Measurements from ENCODE around the gene ZFP90. TPM values are rescaled to one million over a fixed set of nuclear protein-coding genes. Genes with fewer than 3 reads are reported as not detected.
"Not testable (repeated sequence)": the region's sequence is repeated elsewhere in the genome, so short reads cannot be mapped to it uniquely, and the experiment has no call there.

The ZFP90 gene
- total RNA-seq, 1 experiment from 2014 or later: 12.8 TPM

DNA sequence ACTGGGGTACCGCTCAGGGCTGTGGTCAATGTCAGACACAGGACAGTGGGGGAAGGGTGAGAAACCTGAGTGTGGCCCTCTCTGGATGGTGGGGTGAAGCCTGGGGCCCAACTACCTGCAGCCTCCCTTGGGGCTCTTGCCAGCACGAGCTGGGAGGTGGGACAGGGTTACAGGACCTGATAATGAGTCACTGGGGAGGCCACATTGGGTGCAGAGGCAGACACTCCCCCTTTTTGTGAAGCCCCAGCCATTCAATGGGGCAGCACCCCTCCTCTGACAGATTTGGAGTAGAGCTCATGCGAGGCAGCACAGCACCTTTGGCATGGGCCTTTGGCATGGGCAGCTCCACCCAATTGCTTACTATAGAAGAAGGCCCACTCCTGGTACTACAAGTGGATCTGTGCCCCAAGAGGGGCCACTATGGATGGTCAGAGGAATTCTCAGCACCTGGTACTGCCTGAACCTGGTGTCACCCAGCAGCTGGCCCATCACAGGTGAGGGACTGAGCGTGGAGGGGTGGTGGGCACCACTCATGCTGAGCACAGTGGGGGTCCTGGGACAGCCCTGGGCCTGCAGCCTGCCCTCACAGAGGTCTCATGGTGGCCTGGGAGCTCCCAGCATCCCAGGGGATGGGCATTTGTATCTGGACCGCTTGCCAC is 45.5 kb upstream of the ZFP90 start:
- Mint-ChIP-seq H3K27ac (peak overlapping the region in 1 of 3 experiments; percentile 76; a peak in 1 of 7 replicates), H3K27me3 (ENCODE audit: low read depth) (no peaks in the 10 kb centered on the region; the same call in 1 of the 2 replicates), H3K9me3 (peaks cover 7 to 11% of the 10 kb centered on the region in 2 experiments; a peak in 4 of 5 replicates), H3K36me3 (ENCODE audit: insufficient read depth in 1 of 3, low read depth in 3 of 3) (peaks cover 0 to 8% (median 3%) of the 10 kb centered on the region in 3 experiments; a peak in 5 of 7 replicates), H3K4me3 (no peak overlapping the region), H3K4me1 (peaks cover 11 to 18% of the 10 kb centered on the region in 2 experiments)
- Histone ChIP-seq H3K4ac (ENCODE audit: low read depth, low read length) (no peak overlapping the region), H3K9me3 (ENCODE audit: control insufficient read depth, low read depth, low read length) (no peaks in the 10 kb centered on the region), H3K79me2 (ENCODE audit: insufficient read depth, low read length) (no peaks in the 10 kb centered on the region), H3K18ac (ENCODE audit: insufficient read length, low read depth, low read length) (no peak overlapping the region), H2BK20ac (ENCODE audit: low read depth, low read length, poor library complexity, severe bottlenecking) (no peak overlapping the region), H4K20me1 (ENCODE audit: control insufficient read depth, insufficient read depth, insufficient read length) (no peaks in the 10 kb centered on the region), H2BK12ac (ENCODE audit: insufficient read length, low read depth, low read length) (no peak overlapping the region), H4K91ac (ENCODE audit: insufficient read length, low read depth, low read length) (no peak overlapping the region), H2AK5ac (ENCODE audit: insufficient read length, low read length) (no peak overlapping the region), H3K27me3 (ENCODE audit: insufficient read depth, low read length) (no peaks in the 10 kb centered on the region), H4K8ac (replicated peaks; ENCODE audit: insufficient read length, low read depth, low read length) (no peak overlapping the region), H3K27ac (ENCODE audit: insufficient read length, low read depth, low read length) (no peak overlapping the region), H3K23ac (ENCODE audit: insufficient read length, low read depth, low read length) (no peak overlapping the region), H3K56ac (ENCODE audit: insufficient read length, low read depth, low read length) (no peak overlapping the region), H3K9ac (ENCODE audit: extremely low read depth, insufficient read length, low read length) (no peak overlapping the region), H3K23me2 (ENCODE audit: insufficient read length, low read depth, low read length, poor library complexity, severe bottlenecking) (no peaks in the 10 kb centered on the region), H3K4me1 (ENCODE audit: insufficient read depth, low read length) (no peaks in the 10 kb centered on the region; the same call in 1 of the 2 replicates), H3T11ph (ENCODE audit: low read length) (no peak overlapping the region), H2BK15ac (ENCODE audit: low read depth, low read length) (no peak overlapping the region), H2BK5ac (ENCODE audit: insufficient read length, low read length) (no peak overlapping the region), H2BK120ac (ENCODE audit: low read depth, low read length, poor library complexity, severe bottlenecking) (no peak overlapping the region), H4K5ac (ENCODE audit: insufficient read length, low read depth, low read length) (no peak overlapping the region), H3K4me2 (ENCODE audit: insufficient read depth, insufficient read length, low read length) (no peak overlapping the region), H2AFZ (ENCODE audit: low read length) (no peak overlapping the region), H3K79me1 (ENCODE audit: insufficient read depth, low read depth, low read length, poor library complexity, severe bottlenecking) (no peaks in the 10 kb centered on the region), H3K14ac (ENCODE audit: insufficient read depth, low read length) (no peak overlapping the region)
- WGBS (ENCODE audit: extremely low coverage, insufficient read length, low lambda C conversion rate): no CpG with 5 or more reads among the region's 5 CpGs
- TF ChIP-seq, protein P1, sequence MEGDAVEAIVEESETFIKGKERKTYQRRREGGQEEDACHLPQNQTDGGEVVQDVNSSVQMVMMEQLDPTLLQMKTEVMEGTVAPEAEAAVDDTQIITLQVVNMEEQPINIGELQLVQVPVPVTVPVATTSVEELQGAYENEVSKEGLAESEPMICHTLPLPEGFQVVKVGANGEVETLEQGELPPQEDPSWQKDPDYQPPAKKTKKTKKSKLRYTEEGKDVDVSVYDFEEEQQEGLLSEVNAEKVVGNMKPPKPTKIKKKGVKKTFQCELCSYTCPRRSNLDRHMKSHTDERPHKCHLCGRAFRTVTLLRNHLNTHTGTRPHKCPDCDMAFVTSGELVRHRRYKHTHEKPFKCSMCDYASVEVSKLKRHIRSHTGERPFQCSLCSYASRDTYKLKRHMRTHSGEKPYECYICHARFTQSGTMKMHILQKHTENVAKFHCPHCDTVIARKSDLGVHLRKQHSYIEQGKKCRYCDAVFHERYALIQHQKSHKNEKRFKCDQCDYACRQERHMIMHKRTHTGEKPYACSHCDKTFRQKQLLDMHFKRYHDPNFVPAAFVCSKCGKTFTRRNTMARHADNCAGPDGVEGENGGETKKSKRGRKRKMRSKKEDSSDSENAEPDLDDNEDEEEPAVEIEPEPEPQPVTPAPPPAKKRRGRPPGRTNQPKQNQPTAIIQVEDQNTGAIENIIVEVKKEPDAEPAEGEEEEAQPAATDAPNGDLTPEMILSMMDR (conservative IDR thresholded peaks at IDR 0.05): no peak
- no peak for DNase-seq

DNA sequence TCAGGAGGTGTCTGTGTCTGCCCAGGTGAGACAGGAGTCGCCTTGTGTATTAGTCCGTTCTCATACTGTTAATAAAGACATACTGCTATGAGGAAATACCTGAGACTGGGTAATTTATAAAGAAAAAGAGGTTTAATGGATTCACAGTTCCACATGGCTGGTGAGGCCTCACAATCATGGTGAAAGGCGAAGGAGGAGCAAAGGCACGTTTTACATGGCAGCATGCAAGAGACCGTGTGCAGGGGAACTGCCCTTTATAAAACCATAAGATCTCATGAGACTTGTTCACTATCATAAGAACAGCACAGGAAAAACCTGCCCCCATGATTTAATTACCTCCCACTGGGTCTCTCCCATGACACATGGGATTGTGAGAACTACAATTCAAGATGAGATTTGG is 44.8 kb upstream of the ZFP90 start:
- H3K4me1 Mint-ChIP-seq: peaks cover 11 to 18% of the 10 kb centered on the region in 2 experiments
- not testable (repeated sequence) for H3K23ac ChIP-seq (ENCODE audit: insufficient read length, low read depth, low read length); H3K4me3 Mint-ChIP-seq; H2BK15ac ChIP-seq (ENCODE audit: low read depth, low read length); H2BK20ac ChIP-seq (ENCODE audit: low read depth, low read length, poor library complexity, severe bottlenecking); H3K4me2 ChIP-seq (ENCODE audit: insufficient read depth, insufficient read length, low read length); H3K27ac ChIP-seq (ENCODE audit: insufficient read length, low read depth, low read length); H3K27me3 Mint-ChIP-seq (ENCODE audit: low read depth); H3K4me1 ChIP-seq (ENCODE audit: insufficient read depth, low read length); H2BK120ac ChIP-seq (ENCODE audit: low read depth, low read length, poor library complexity, severe bottlenecking); H3K79me2 ChIP-seq (ENCODE audit: insufficient read depth, low read length); H4K8ac ChIP-seq (replicated peaks; ENCODE audit: insufficient read length, low read depth, low read length); H3K79me1 ChIP-seq (ENCODE audit: insufficient read depth, low read depth, low read length, poor library complexity, severe bottlenecking); DNase-seq; H4K20me1 ChIP-seq (ENCODE audit: control insufficient read depth, insufficient read depth, insufficient read length); H3K36me3 Mint-ChIP-seq (ENCODE audit: insufficient read depth in 1 of 3, low read depth in 3 of 3); H3K27ac Mint-ChIP-seq; H3K27me3 ChIP-seq (ENCODE audit: insufficient read depth, low read length); H3K9me3 ChIP-seq (ENCODE audit: control insufficient read depth, low read depth, low read length); H2BK12ac ChIP-seq (ENCODE audit: insufficient read length, low read depth, low read length); H3K18ac ChIP-seq (ENCODE audit: insufficient read length, low read depth, low read length); H2AFZ ChIP-seq (ENCODE audit: low read length); H4K91ac ChIP-seq (ENCODE audit: insufficient read length, low read depth, low read length); H4K5ac ChIP-seq (ENCODE audit: insufficient read length, low read depth, low read length); H3K4ac ChIP-seq (ENCODE audit: low read depth, low read length); H2BK5ac ChIP-seq (ENCODE audit: insufficient read length, low read length); H3K23me2 ChIP-seq (ENCODE audit: insufficient read length, low read depth, low read length, poor library complexity, severe bottlenecking); H3K9ac ChIP-seq (ENCODE audit: extremely low read depth, insufficient read length, low read length); H3T11ph ChIP-seq (ENCODE audit: low read length); H3K56ac ChIP-seq (ENCODE audit: insufficient read length, low read depth, low read length); H3K14ac ChIP-seq (ENCODE audit: insufficient read depth, low read length); H2AK5ac ChIP-seq (ENCODE audit: insufficient read length, low read length)
- peaks cover 7 to 11% of the 10 kb centered on the region in 2 experiments; a peak in 4 of 5 replicates for H3K9me3 Mint-ChIP-seq
- WGBS (ENCODE audit: extremely low coverage, insufficient read length, low lambda C conversion rate): no CpG with 5 or more reads among the region's 5 CpGs

All from H9 (cell line).